ENCODE results near the gene CHTOP. TPM values are rescaled to one million over a fixed set of nuclear protein-coding genes. Genes with fewer than 3 reads are reported as not detected.

Gene CHTOP
- total and polyA plus RNA-seq, 2 of the 4 experiments (the other 2 are of a cell fraction) = 33.9 to 50.8 TPM

DNA sequence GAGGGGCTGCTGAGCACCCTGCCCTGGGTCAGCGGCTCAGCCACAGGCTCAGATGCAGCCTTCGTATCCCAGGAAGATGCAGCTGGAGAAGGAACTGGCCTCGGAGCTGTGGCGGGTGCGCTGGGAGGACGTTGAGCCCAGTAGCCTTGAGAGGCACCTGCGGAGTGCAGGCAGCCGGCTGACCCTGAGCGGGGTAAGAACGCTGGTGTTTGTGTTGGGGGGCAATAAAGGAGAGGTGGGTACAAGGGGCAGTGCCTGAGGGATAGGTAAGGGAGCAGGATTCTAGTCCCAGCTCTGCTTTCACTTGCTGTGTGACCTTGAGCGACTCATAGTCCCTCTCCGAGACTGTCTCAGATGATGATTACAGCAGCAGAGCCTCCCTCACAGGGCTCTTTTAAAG is 51.0 kb downstream of the CHTOP start:
- H2AK5ac ChIP-seq (ENCODE audit: low read depth, low read length) = no peak overlapping the region
- H3K14ac ChIP-seq (replicated peaks; ENCODE audit: low read depth, low read length) = no peak overlapping the region
- intact Hi-C loops (cut with micrococcal nuclease) = no loop called here
- no peak overlapping the region for H2BK5ac ChIP-seq (ENCODE audit: low read depth, low read length, poor library complexity, severe bottlenecking)
- in situ Hi-C loops (cut with MboI; ENCODE audit: low sequenced_read_pairs) = no loop called here
- no peak overlapping the region for H2BK15ac ChIP-seq (ENCODE audit: low read depth, low read length)
- no peak overlapping the region for H4K5ac ChIP-seq (ENCODE audit: low read depth, low read length)
- no peak overlapping the region for H3K4me3 ChIP-seq (ENCODE audit: insufficient read depth, low read depth, low read length)
- H2BK20ac ChIP-seq (ENCODE audit: low read depth, low read length) = no peak overlapping the region
- no peaks in the 10 kb centered on the region; the same call in 1 of the 2 replicates for H4K20me1 ChIP-seq (ENCODE audit: insufficient read depth, low read length)
- no peaks in the 10 kb centered on the region for H3K79me1 ChIP-seq (ENCODE audit: low read depth in 1 of 2, low read length in 2 of 2)
- no peaks in the 10 kb centered on the region for H3K9me1 ChIP-seq (ENCODE audit: insufficient read depth, low read length)
- H4K8ac ChIP-seq (ENCODE audit: low read depth in 2 of 2, low read length in 2 of 2) = no peak overlapping the region
- H3K56ac ChIP-seq (ENCODE audit: extremely low read depth, insufficient read depth, low read length) = no peak overlapping the region
- H2AFZ ChIP-seq (replicated peaks; ENCODE audit: low read length, poor library complexity) = no peak overlapping the region
- no peaks in the 10 kb centered on the region for H3K4me1 ChIP-seq (ENCODE audit: control insufficient read depth, insufficient read depth, low read length)
- H4K91ac ChIP-seq (ENCODE audit: insufficient read depth, low read depth, low read length) = no peak overlapping the region
- DNase-seq (no peak), ATAC-seq (ENCODE audit: low read depth) (no peak)
- H3K27ac ChIP-seq (ENCODE audit: insufficient read depth, low read length) = no peak overlapping the region
- ChIA-PET CTCF (no interaction called here), POLR2A (ENCODE audit: unreplicated experiment) (no interaction called here)
- H3K9ac ChIP-seq (ENCODE audit: low read depth, low read length) = no peak overlapping the region
- peaks cover 55% of the 10 kb centered on the region for H3K27me3 ChIP-seq (ENCODE audit: control insufficient read depth, insufficient read depth, low read length)
- WGBS, 2 experiments (ENCODE audit: extremely low coverage in 2 of 2, insufficient read length in 1 of 2) = 50% methylated on average over 1 of the region's 12 CpGs; no CpG with 5 or more reads in 1 of the 2 experiments
- no TSS peak for BruUV-seq (replicated peaks)
- no peaks in the 10 kb centered on the region for H3K36me3 ChIP-seq (ENCODE audit: control insufficient read depth, insufficient read depth, low read length)
- H3K18ac ChIP-seq (ENCODE audit: low read depth, low read length) = no peak overlapping the region
- H2AK9ac ChIP-seq (replicated peaks; ENCODE audit: low read depth, low read length, poor library complexity) = no peak overlapping the region
- TF ChIP-seq CEBPB (IDR thresholded peaks at IDR 0.05; ENCODE audit: low read depth, low read length) (no peak), POLR2A (IDR thresholded peaks at IDR 0.05; ENCODE audit: low read depth, low read length) (no peak), MAFK (IDR thresholded peaks at IDR 0.05; ENCODE audit: low read depth, low read length) (no peak), MXI1 (IDR thresholded peaks at IDR 0.05; ENCODE audit: borderline replicate concordance, low read depth, low read length) (no peak), NFE2L2 (IDR thresholded peaks at IDR 0.05; ENCODE audit: low read depth, low read length) (no peak), SMC3 (IDR thresholded peaks at IDR 0.05; ENCODE audit: low read depth, low read length) (no peak), RAD21 (IDR thresholded peaks at IDR 0.05; ENCODE audit: low read length) (no peak), MAZ (IDR thresholded peaks at IDR 0.05; ENCODE audit: borderline replicate concordance, low read depth, low read length) (no peak), RCOR1 (IDR thresholded peaks at IDR 0.05; ENCODE audit: insufficient replicate concordance, low read length) (no peak), FOS (IDR thresholded peaks at IDR 0.05; ENCODE audit: low read depth, low read length) (no peak), ELK1 (IDR thresholded peaks at IDR 0.05; ENCODE audit: borderline replicate concordance, low read depth, low read length) (no peak), BHLHE40 (IDR thresholded peaks at IDR 0.05; ENCODE audit: low read depth, low read length) (no peak), CHD1 (IDR thresholded peaks at IDR 0.05; ENCODE audit: low read depth, low read length) (no peak), RFX5 (IDR thresholded peaks at IDR 0.05; ENCODE audit: low read depth, low read length) (no peak)
- TF ChIP-seq, protein P1, sequence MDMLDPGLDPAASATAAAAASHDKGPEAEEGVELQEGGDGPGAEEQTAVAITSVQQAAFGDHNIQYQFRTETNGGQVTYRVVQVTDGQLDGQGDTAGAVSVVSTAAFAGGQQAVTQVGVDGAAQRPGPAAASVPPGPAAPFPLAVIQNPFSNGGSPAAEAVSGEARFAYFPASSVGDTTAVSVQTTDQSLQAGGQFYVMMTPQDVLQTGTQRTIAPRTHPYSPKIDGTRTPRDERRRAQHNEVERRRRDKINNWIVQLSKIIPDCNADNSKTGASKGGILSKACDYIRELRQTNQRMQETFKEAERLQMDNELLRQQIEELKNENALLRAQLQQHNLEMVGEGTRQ (IDR thresholded peaks at IDR 0.05; ENCODE audit: low read depth, low read length) = no peak
- TF ChIP-seq, protein P2, sequence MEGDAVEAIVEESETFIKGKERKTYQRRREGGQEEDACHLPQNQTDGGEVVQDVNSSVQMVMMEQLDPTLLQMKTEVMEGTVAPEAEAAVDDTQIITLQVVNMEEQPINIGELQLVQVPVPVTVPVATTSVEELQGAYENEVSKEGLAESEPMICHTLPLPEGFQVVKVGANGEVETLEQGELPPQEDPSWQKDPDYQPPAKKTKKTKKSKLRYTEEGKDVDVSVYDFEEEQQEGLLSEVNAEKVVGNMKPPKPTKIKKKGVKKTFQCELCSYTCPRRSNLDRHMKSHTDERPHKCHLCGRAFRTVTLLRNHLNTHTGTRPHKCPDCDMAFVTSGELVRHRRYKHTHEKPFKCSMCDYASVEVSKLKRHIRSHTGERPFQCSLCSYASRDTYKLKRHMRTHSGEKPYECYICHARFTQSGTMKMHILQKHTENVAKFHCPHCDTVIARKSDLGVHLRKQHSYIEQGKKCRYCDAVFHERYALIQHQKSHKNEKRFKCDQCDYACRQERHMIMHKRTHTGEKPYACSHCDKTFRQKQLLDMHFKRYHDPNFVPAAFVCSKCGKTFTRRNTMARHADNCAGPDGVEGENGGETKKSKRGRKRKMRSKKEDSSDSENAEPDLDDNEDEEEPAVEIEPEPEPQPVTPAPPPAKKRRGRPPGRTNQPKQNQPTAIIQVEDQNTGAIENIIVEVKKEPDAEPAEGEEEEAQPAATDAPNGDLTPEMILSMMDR (conservative IDR thresholded peaks at IDR 0.05; ENCODE audit: low read depth, low read length) = no peak
- H3K9me3 ChIP-seq (ENCODE audit: control insufficient read depth, insufficient read depth, low read length) = no peaks in the 10 kb centered on the region
- no peak overlapping the region for H3K23ac ChIP-seq (ENCODE audit: low read depth, low read length)
- no peak overlapping the region for H2BK120ac ChIP-seq (ENCODE audit: low read depth, low read length)
- H3K4ac ChIP-seq (ENCODE audit: low read depth, low read length) = no peak overlapping the region
- dilution Hi-C loops (cut with HindIII; ENCODE audit: low sequenced_read_pairs, unreplicated experiment) = no loop called here
- no peak overlapping the region for H3K4me2 ChIP-seq (ENCODE audit: low read depth, low read length)
